ENCODE measurements around the gene UAP1L1.

DNA sequence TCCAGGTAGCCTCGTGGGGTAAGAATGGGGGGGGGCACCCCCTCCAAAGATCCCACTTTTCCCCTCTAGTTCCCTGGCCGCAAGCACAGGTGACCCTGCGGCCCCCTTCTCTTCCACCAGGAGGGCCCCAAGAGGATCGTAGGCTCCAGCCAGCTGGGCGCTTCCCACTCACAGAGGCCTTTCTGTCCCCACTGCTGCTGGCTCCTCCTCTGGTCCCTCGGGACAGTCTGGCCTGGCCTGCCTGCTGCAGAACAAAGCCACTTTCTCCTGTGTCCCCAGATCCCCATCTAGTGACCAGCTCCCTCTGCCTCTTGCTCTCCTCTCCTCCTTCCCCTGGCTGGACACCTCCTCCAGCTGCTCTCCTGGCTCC, 6.4 kb upstream of the UAP1L1 start:
- TF ChIP-seq YY1 (IDR thresholded peaks at IDR 0.05; ENCODE audit: insufficient read depth, insufficient read length) (no peak), ZNF274 (IDR thresholded peaks at IDR 0.05; ENCODE audit: low read depth, low read length) (no peak), SUZ12 (IDR thresholded peaks at IDR 0.05; ENCODE audit: extremely low read depth, insufficient read depth, insufficient read length) (no peak)

Measured in NT2/D1 (cell line).